ENCODE results near the gene RAB20. TPM values are rescaled to one million over a fixed set of nuclear protein-coding genes. Genes with fewer than 3 reads are reported as not detected.

RAB20 gene
- total RNA-seq, 1 donor from 2014 or later = 7.8 TPM

DNA sequence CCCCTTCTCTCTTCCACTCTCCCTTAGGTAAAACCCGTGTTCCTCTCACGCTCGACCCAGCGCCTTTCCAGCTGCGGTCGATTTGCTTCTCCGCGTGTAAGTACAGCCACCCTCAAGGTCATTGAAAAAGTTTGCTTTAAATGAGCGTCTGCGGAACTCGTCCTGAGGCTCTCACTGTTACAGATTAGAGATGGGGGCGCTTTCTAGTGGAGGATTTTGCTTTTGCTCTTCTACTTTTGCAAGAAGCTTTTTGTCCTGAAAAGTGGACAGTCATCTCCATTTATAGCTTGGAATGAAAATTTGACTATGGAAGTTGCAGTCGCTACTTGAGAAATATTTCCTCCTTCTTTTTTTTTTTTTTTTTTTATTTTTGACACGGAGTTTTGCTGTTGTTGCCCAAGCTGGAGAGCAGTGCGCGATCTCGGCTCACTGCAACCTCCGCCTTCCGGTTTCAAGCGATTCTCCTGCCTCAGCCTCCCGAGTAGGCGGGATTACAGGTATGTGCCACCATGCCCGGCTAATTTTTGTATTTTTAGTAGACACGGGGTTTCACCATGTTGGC is 595 bp upstream of the RAB20 start:
- TF ChIP-seq, protein P1, sequence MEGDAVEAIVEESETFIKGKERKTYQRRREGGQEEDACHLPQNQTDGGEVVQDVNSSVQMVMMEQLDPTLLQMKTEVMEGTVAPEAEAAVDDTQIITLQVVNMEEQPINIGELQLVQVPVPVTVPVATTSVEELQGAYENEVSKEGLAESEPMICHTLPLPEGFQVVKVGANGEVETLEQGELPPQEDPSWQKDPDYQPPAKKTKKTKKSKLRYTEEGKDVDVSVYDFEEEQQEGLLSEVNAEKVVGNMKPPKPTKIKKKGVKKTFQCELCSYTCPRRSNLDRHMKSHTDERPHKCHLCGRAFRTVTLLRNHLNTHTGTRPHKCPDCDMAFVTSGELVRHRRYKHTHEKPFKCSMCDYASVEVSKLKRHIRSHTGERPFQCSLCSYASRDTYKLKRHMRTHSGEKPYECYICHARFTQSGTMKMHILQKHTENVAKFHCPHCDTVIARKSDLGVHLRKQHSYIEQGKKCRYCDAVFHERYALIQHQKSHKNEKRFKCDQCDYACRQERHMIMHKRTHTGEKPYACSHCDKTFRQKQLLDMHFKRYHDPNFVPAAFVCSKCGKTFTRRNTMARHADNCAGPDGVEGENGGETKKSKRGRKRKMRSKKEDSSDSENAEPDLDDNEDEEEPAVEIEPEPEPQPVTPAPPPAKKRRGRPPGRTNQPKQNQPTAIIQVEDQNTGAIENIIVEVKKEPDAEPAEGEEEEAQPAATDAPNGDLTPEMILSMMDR (IDR thresholded peaks at IDR 0.05) = peak; percentile 31
- DNase-seq (ENCODE audit: low spot score) = no peak
- Mint-ChIP-seq H3K27me3 (ENCODE audit: low read depth) (no peaks in the 10 kb centered on the region), H3K27ac (ENCODE audit: unreplicated experiment) (peak overlapping the region; percentile 92), H3K4me1 (ENCODE audit: low read depth) (peaks cover 42% of the 10 kb centered on the region), H3K4me3 (ENCODE audit: unreplicated experiment) (peak overlapping the region; percentile 83), H3K36me3 (ENCODE audit: low read depth) (peaks cover 3% of the 10 kb centered on the region), H3K9me3 (ENCODE audit: low read depth) (no peaks in the 10 kb centered on the region)

DNA sequence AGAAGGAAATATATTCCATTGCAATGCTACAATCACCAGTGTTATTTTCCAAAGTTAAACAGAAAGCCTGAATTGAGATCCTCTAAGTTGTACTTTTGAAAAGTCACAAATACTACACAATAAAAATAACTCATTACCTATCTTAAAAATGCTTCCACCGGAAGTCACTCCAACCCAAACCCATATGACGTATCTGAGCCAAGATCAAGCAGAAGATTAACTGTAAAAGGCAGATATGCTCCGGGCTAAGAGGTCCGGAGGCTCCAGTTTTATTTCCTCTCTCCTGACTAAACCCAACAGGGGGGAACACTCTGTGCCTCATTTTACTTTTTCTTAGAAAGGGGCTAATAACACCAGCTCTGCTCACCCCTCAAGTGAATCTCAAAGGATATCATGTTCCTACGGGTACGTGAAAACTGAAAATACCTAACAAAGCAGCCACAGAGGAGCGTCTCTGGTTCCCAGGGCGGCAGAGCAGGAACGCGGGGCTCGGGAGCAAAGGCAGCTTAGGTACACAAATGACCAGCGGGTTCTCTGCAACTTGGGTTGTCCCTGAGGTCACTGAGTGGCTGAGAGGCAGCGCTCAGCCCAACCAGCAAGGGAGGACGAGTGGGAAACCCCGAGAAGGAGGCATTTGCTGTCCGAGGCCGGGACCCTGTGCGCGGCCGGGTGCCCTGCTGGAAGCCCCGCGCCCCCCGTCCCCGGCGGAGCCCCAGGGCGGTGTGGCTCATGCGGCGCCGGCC is 750 bp downstream of the RAB20 start:
- peak overlapping the region; percentile 75 for H3K4me3 Mint-ChIP-seq (ENCODE audit: unreplicated experiment)
- no peak for DNase-seq (ENCODE audit: low spot score)
- no peaks in the 10 kb centered on the region for H3K9me3 Mint-ChIP-seq (ENCODE audit: low read depth)
- peaks cover 7% of the 10 kb centered on the region for H3K36me3 Mint-ChIP-seq (ENCODE audit: low read depth)
- TF ChIP-seq, protein P1 (IDR thresholded peaks at IDR 0.05) = no peak
- peak overlapping the region; percentile 68 for H3K27ac Mint-ChIP-seq (ENCODE audit: unreplicated experiment)
- H3K4me1 Mint-ChIP-seq (ENCODE audit: low read depth) = peaks cover 42% of the 10 kb centered on the region
- no peaks in the 10 kb centered on the region for H3K27me3 Mint-ChIP-seq (ENCODE audit: low read depth)

DNA sequence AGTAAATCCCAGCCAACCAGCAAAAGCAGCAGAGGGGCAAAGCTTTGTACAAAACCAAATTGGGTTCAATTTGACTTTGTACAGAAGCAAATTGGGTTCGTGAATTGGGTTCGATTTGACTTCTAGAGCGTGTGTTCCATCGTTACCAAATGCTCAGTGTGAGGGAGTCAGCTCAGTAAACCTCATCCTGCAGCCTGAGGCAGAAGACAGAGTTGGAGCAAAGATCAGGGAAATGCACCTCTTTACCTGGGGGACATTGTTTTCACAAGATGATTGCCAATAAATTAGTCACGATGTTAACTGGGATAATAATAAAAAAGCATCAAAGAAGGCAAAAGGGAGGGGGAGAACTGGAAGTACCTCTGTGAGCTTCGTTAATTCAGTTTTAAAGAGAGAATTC is 1.5 kb downstream of the RAB20 start:
- Mint-ChIP-seq H3K9me3 (ENCODE audit: low read depth) (no peaks in the 10 kb centered on the region), H3K4me1 (ENCODE audit: low read depth) (peaks cover 38% of the 10 kb centered on the region), H3K27me3 (ENCODE audit: low read depth) (no peaks in the 10 kb centered on the region), H3K4me3 (ENCODE audit: unreplicated experiment) (peak overlapping the region; percentile 75), H3K27ac (ENCODE audit: unreplicated experiment) (peak overlapping the region; percentile 76), H3K36me3 (ENCODE audit: low read depth) (peaks cover 11% of the 10 kb centered on the region)
- TF ChIP-seq, protein P1 (IDR thresholded peaks at IDR 0.05) = no peak
- no peak for DNase-seq (ENCODE audit: low spot score)

DNA sequence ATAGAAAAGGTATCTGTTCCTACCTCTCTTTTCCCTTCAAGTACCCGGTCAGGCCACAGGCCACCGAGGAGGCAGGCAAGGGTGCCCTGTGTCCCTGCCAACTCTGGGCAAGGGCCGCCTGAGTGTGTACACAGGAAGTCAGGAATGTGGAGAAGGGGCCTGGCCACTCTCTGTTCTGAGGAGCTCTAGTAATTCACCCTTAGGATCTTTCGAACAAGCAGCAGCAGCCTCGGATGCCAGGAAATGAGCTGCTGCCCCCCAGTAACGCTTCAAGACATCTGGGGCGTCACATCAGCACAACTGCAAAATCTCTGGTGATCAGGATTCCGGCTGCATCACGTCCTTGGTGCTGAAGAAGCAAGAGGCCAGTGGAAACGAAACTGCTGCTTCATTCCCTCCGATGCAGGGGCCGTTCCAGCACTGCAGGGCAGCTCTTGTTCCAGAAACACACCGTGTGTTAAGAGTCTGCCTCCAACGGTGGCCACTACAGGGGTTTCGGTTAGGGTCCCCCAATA is 2.0 kb downstream of the RAB20 start:
- peak overlapping the region; percentile 75 for H3K4me3 Mint-ChIP-seq (ENCODE audit: unreplicated experiment)
- TF ChIP-seq, protein P1 (IDR thresholded peaks at IDR 0.05) = no peak
- H3K27me3 Mint-ChIP-seq (ENCODE audit: low read depth) = no peaks in the 10 kb centered on the region
- no peaks in the 10 kb centered on the region for H3K9me3 Mint-ChIP-seq (ENCODE audit: low read depth)
- H3K4me1 Mint-ChIP-seq (ENCODE audit: low read depth) = peaks cover 38% of the 10 kb centered on the region
- peaks cover 11% of the 10 kb centered on the region for H3K36me3 Mint-ChIP-seq (ENCODE audit: low read depth)
- DNase-seq (ENCODE audit: low spot score) = no peak
- peak overlapping the region; percentile 76 for H3K27ac Mint-ChIP-seq (ENCODE audit: unreplicated experiment)

DNA sequence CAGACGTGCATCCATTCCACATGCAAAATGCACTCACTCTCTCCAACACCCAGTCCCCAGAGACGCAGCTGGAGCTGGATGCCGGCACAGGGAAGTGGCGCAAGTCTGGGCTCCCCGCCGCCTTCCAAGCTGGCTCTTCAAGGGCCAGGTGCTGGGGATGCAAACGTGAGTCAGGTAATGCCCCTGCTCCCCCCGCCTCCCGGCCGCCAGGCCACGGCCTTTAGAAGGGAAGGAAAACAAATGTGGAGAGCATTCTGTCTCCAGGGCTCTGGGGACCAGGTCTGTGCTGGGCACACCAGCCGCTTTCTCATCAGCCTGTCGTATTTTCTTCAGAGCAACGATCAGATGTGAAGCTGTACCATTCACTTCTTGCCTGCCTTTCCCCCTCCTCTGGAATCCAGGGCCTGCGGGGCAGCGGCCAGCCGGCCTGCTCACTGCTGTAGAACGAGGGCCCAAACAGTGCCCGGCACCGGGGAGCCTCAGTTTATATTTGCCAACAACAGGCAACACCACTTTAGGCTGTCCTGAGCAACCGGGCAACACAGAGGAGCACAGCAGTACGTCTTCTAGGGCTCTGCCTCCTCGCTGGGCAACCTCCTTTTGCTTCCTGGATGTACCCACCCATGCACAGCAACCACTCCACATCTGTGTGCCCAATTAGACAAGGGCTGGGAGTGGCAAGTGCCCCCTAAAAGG is 3.8 kb downstream of the RAB20 start:
- peaks cover 31% of the 10 kb centered on the region for H3K4me1 Mint-ChIP-seq (ENCODE audit: low read depth)
- TF ChIP-seq, protein P1 (IDR thresholded peaks at IDR 0.05) = no peak
- H3K27ac Mint-ChIP-seq (ENCODE audit: unreplicated experiment) = no peak overlapping the region
- H3K36me3 Mint-ChIP-seq (ENCODE audit: low read depth) = peaks cover 11% of the 10 kb centered on the region
- no peaks in the 10 kb centered on the region for H3K9me3 Mint-ChIP-seq (ENCODE audit: low read depth)
- H3K27me3 Mint-ChIP-seq (ENCODE audit: low read depth) = no peaks in the 10 kb centered on the region
- DNase-seq (ENCODE audit: low spot score) = no peak
- H3K4me3 Mint-ChIP-seq (ENCODE audit: unreplicated experiment) = no peak overlapping the region

Measured in chondrocyte (in vitro differentiated cells).